ENCODE data around the gene SCAND1. TPM values are rescaled to one million over a fixed set of nuclear protein-coding genes. Genes with fewer than 3 reads are reported as not detected.

Gene SCAND1
- total and polyA plus RNA-seq, 7 donors = 61.2 to 191 (median 83.1) TPM

GRCh38 chr20:35934050-35934449 lies 20.3 kb downstream of the SCAND1 start:
- Histone ChIP-seq H3K27ac (no peak overlapping the region), H3K36me3 (peaks cover 0 to 67% (median 8%) of the 10 kb centered on the region in 4 donors), H3K4me3 (no peak overlapping the region), H3K27me3 (no peaks in the 10 kb centered on the region), H3K9me3 (no peaks in the 10 kb centered on the region), H3K4me1 (no peaks in the 10 kb centered on the region)
- WGBS, 2 donors = 93 to 95% methylated on average over 4 of the region's 4 CpGs
- intact Hi-C loops (cut with DNase I) = no loop called here
- no peak for DNase-seq
- TF ChIP-seq, protein P1, sequence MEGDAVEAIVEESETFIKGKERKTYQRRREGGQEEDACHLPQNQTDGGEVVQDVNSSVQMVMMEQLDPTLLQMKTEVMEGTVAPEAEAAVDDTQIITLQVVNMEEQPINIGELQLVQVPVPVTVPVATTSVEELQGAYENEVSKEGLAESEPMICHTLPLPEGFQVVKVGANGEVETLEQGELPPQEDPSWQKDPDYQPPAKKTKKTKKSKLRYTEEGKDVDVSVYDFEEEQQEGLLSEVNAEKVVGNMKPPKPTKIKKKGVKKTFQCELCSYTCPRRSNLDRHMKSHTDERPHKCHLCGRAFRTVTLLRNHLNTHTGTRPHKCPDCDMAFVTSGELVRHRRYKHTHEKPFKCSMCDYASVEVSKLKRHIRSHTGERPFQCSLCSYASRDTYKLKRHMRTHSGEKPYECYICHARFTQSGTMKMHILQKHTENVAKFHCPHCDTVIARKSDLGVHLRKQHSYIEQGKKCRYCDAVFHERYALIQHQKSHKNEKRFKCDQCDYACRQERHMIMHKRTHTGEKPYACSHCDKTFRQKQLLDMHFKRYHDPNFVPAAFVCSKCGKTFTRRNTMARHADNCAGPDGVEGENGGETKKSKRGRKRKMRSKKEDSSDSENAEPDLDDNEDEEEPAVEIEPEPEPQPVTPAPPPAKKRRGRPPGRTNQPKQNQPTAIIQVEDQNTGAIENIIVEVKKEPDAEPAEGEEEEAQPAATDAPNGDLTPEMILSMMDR (IDR thresholded peaks at IDR 0.05) = no peak
- TF ChIP-seq EP300 (IDR thresholded peaks at IDR 0.05) = no peak
- TF ChIP-seq POLR2A (IDR thresholded peaks at IDR 0.05) = no peak
- TF ChIP-seq POLR2AphosphoS5 (IDR thresholded peaks at IDR 0.05) = no peak

DNA sequence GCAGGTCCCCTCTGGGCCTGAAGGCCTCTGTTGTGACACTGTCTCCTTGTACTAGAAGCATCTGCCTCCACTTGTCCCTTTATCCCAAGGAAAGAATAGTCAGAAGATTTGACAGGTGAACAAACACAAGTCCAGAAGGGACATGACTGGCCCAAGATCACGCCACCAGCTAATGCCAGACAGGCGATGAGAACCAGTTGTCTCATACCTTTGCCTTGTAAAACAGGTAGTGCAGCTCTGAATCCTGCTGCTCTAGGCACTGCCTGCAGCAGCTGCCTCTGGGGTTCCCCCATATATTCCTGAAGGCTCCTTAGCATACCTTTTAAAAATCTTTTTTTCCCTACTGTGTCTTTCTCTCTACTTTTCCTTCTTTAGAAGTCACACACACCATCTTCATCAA lies 25.0 kb downstream of the SCAND1 start:
- no peak for DNase-seq
- H3K4me3 ChIP-seq = no peak overlapping the region
- no peaks in the 10 kb centered on the region for H3K9me3 ChIP-seq
- H3K4me1 ChIP-seq = no peaks in the 10 kb centered on the region
- WGBS, 2 donors = 96 to 97% methylated on average over 2 of the region's 2 CpGs
- H3K27ac ChIP-seq = no peak overlapping the region
- H3K36me3 ChIP-seq = peaks cover 6 to 59% (median 14%) of the 10 kb centered on the region in 4 donors
- intact Hi-C loops (cut with DNase I) = no loop called here
- TF ChIP-seq POLR2AphosphoS5 (IDR thresholded peaks at IDR 0.05) = no peak
- no peak for TF ChIP-seq EP300 (IDR thresholded peaks at IDR 0.05)
- no peak for TF ChIP-seq POLR2A (IDR thresholded peaks at IDR 0.05)
- TF ChIP-seq, protein P1 (IDR thresholded peaks at IDR 0.05) = no peak
- no peaks in the 10 kb centered on the region for H3K27me3 ChIP-seq

DNA sequence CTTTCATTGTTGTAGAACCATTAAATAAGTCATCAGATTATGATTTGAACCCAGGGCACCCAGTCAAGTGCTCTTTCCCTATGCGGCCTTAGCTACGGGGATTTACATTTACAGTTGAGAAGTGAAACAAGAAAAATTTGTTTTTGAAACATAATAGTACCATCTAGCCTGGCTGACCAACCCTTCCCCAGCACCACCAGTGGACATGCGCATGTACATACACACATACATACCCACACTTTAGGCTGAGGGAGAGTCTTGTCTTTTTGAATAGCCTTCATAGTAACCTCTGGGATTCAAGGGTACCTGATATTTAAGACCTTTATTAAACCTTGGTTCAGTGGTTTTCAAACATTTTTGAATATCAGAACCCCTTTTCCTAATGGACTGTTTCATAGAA lies 33.8 kb downstream of the SCAND1 start:
- peaks cover 5 to 62% (median 22%) of the 10 kb centered on the region in 4 donors for H3K36me3 ChIP-seq
- WGBS, 2 donors = 98% methylated on average over 3 of the region's 3 CpGs
- intact Hi-C loops (cut with DNase I) = no loop called here

DNA sequence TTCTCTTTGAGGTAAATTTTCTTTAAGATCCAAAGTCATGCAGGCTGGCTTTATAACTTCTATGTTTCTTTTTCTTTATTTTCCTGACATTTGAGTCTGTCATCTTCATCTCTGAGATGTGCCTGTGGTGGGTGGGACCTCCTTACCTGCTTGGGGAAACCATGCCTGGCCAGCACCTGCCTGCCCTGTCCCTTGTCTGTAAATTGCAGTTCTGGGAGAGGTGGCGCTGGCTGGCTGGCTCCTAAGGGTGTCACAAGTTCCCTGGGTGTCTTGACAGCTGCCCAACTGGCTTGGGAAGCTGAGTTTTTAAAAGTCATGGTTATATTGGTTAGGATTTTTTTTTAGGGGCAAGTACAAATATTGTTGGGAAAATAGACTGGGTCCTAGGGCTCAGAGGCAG lies 36.3 kb downstream of the SCAND1 start:
- DNase-seq = no peak
- TF ChIP-seq POLR2AphosphoS5 (IDR thresholded peaks at IDR 0.05) = no peak
- no peak for TF ChIP-seq EP300 (IDR thresholded peaks at IDR 0.05)
- TF ChIP-seq, protein P1 (IDR thresholded peaks at IDR 0.05) = no peak
- TF ChIP-seq POLR2A (IDR thresholded peaks at IDR 0.05) = no peak
- no peaks in the 10 kb centered on the region for H3K4me1 ChIP-seq
- H3K27me3 ChIP-seq = no peaks in the 10 kb centered on the region
- H3K27ac ChIP-seq = no peak overlapping the region
- WGBS, 2 donors = 97 to 99% methylated on average over 1 of the region's 1 CpG
- H3K4me3 ChIP-seq = no peak overlapping the region
- H3K36me3 ChIP-seq = peaks cover 5 to 86% (median 37%) of the 10 kb centered on the region in 4 donors
- intact Hi-C loops (cut with DNase I) = no loop called here
- H3K9me3 ChIP-seq = no peaks in the 10 kb centered on the region

More for the DNA sequence above, 33.8 kb downstream of the SCAND1 start:
- Histone ChIP-seq H3K9me3 (no peaks in the 10 kb centered on the region), H3K4me3 (no peak overlapping the region), H3K27me3 (no peaks in the 10 kb centered on the region), H3K4me1 (no peaks in the 10 kb centered on the region), H3K27ac (no peak overlapping the region)
- no peak for DNase-seq
- TF ChIP-seq, protein P1 (IDR thresholded peaks at IDR 0.05) = no peak
- TF ChIP-seq POLR2A (IDR thresholded peaks at IDR 0.05) (no peak), POLR2AphosphoS5 (IDR thresholded peaks at IDR 0.05) (no peak), EP300 (IDR thresholded peaks at IDR 0.05) (no peak)

DNA sequence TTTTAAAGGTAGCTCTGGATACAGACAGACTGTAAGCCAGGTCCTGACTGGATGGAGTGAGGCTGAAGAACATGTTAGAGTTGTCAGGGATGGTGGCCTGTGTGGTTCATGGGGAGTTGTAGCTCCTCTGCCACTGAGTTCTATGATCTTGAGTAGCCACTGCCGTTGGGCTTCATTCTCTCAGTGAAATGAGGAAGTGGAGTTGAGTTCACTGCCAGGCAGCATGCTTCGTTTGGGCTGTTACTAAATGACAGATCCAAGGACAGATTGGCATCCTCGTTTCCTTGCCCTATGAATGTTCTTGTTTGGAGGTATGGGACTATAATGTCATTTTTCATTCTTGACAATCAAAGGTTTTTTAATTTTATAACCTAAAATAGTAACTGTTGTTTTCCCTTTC lies 37.2 kb downstream of the SCAND1 start:
- TF ChIP-seq POLR2A (IDR thresholded peaks at IDR 0.05) (no peak), EP300 (IDR thresholded peaks at IDR 0.05) (no peak), POLR2AphosphoS5 (IDR thresholded peaks at IDR 0.05) (no peak)
- TF ChIP-seq, protein P1 (IDR thresholded peaks at IDR 0.05) = no peak
- 55 to 62% methylated on average over 3 of the region's 3 CpGs for whole genome bisulfite sequencing, 2 donors
- intact Hi-C loops (cut with DNase I) = no loop called here

More for the DNA sequence above, 37.2 kb downstream of the SCAND1 start:
- no peaks in the 10 kb centered on the region for H3K9me3 ChIP-seq
- H3K4me1 ChIP-seq = no peaks in the 10 kb centered on the region
- no peak overlapping the region for H3K27ac ChIP-seq
- no peaks in the 10 kb centered on the region for H3K27me3 ChIP-seq
- no peak for DNase-seq
- no peak overlapping the region for H3K4me3 ChIP-seq
- H3K36me3 ChIP-seq = peaks cover 5 to 92% (median 39%) of the 10 kb centered on the region in 4 donors

Data from sigmoid colon (tissue), 7 donors.